Keratinocyte (primary cell): ENCODE results near the gene ACRBP. TPM values are rescaled to one million over a fixed set of nuclear protein-coding genes. Genes with fewer than 3 reads are reported as not detected.

Experiments used
- DNase-seq: peaks from one replicate; pipeline ENCODE4 v3.0.0-alpha.2; 2011; ENCODE audit warnings: low read depth, missing footprints, low spot score
- FAIRE-seq: peaks from 2 replicates; lab custom pipeline; 2011; peaks lifted over from hg19 to GRCh38; lab: Jason Lieb, UNC
- H2AFZ ChIP-seq: 2 replicates; pipeline ENCODE4 v1.6.0; 2012; ENCODE audit warnings: low read length, control low read depth, inconsistent platforms; ENCODE audit not compliant: control insufficient read depth
- H3K27ac ChIP-seq: 2 replicates; pipeline ENCODE4 v1.5.1; 2011; ENCODE audit warnings: low read length; ENCODE audit not compliant: control insufficient read depth, insufficient read depth
- H3K27me3 ChIP-seq: 3 replicates; pipeline ENCODE4 v1.6.0; 2011; ENCODE audit warnings: low read length; ENCODE audit not compliant: control insufficient read depth, insufficient read depth; ENCODE audit errors: extremely low read depth
- H3K36me3 ChIP-seq, 2 experiments: 2 replicates in 1 of 2; 3 replicates in 1 of 2; pipeline ENCODE4 v1.5.1; 2011; ENCODE audit warnings: low read length in 2 of 2, mild to moderate bottlenecking in 1 of 2; ENCODE audit not compliant: control insufficient read depth in 2 of 2, insufficient read depth in 2 of 2; ENCODE audit errors: extremely low read depth in 1 of 2
- H3K4me1 ChIP-seq: 3 replicates; pipeline ENCODE4 v1.5.1; 2011; ENCODE audit warnings: low read length; ENCODE audit not compliant: control insufficient read depth, insufficient read depth; ENCODE audit errors: extremely low read depth
- H3K4me2 ChIP-seq: 3 replicates; pipeline ENCODE4 v1.6.0; 2011; ENCODE audit warnings: low read depth, low read length; ENCODE audit not compliant: control insufficient read depth, insufficient read depth; ENCODE audit errors: extremely low read depth
- H3K4me3 ChIP-seq, 3 experiments: fragments of 200-600 bp in 1 of 3; sonication (generic) in 1 of 3; 2 replicates in 2 of 3; 3 replicates in 1 of 3; pipeline ENCODE4 v1.5.1; 2011 to 2016; ENCODE audit warnings: low read length in 3 of 3, mild to moderate bottlenecking in 3 of 3, control low read depth in 2 of 3, inconsistent platforms in 1 of 3, low read depth in 1 of 3, mixed read lengths in 1 of 3, mixed run types in 1 of 3, moderate library complexity in 1 of 3; ENCODE audit not compliant: control insufficient read depth in 2 of 3, insufficient read depth in 2 of 3; ENCODE audit errors: extremely low read depth in 1 of 3
- H3K79me2 ChIP-seq: 2 replicates; pipeline ENCODE4 v1.6.0; 2012; ENCODE audit warnings: low read length; ENCODE audit not compliant: control insufficient read depth, insufficient read depth
- H3K9ac ChIP-seq: 3 replicates; pipeline ENCODE4 v1.6.0; 2011; ENCODE audit warnings: low read length; ENCODE audit not compliant: control insufficient read depth, insufficient read depth; ENCODE audit errors: extremely low read depth
- H3K9me1 ChIP-seq: 3 replicates; pipeline ENCODE4 v1.6.0; 2011; ENCODE audit warnings: low read length; ENCODE audit not compliant: control insufficient read depth, insufficient read depth; ENCODE audit errors: extremely low read depth
- H3K9me3 ChIP-seq: 2 replicates; pipeline ENCODE4 v1.5.1; 2012; ENCODE audit warnings: low read depth, low read length; ENCODE audit not compliant: control insufficient read depth
- H4K20me1 ChIP-seq: 3 replicates; pipeline ENCODE4 v1.6.0; 2011; ENCODE audit warnings: low read length; ENCODE audit not compliant: control insufficient read depth, insufficient read depth; ENCODE audit errors: extremely low read depth
- CTCF ChIP-seq, 3 experiments: IDR thresholded peaks in 1 of 3; conservative IDR thresholded peaks in 1 of 3; optimal IDR thresholded peaks in 1 of 3; 2 replicates in 2 of 3; 3 replicates in 1 of 3; pipeline versions ENCODE3 to v1.5.1; 2011; ENCODE audit warnings: low read length in 3 of 3, mild to moderate bottlenecking in 3 of 3, moderate library complexity in 2 of 3, control low read depth in 1 of 3, inconsistent platforms in 1 of 3; ENCODE audit not compliant: insufficient read depth in 2 of 3; ENCODE audit errors: extremely low read depth in 1 of 3
- EZH2 ChIP-seq: IDR thresholded peaks from one replicate; pipeline ENCODE4 v1.6.1; 2012; ENCODE audit warnings: inconsistent platforms, mild to moderate bottlenecking, low read length, moderate library complexity
- dilution Hi-C: fragments of 300-500 bp; cut with MboI; formaldehyde crosslinking; loops from one replicate; pipeline ENCODE4 v1.7.0; 2020; ENCODE audit warnings: low sequenced_read_pairs; ENCODE audit not compliant: extremely low pct_ligation_motif_present
- polyA plus RNA-seq, 5 experiments: library from polyadenylated mRNA; depleted of rRNA in 3 of 5; stranded (reverse) in 3 of 5; stranded (forward) in 1 of 5; unstranded in 1 of 5; fragments of >200 nt; gene quantifications; 1 replicate in 1 of 5; 2 replicates in 3 of 5; 3 replicates in 1 of 5; pipeline versions ENCODE4 v1.2.1 to v1.2.3, GENCODE V29; 2011 to 2012; ENCODE audit warnings: missing spikeins in 2 of 5, low read depth in 1 of 5, low replicate concordance in 1 of 5

The ACRBP gene
- polyA plus RNA-seq, 1 donor (not counting 4 experiments of a cell fraction or from before 2014, with no cell fraction given), result 0.09 TPM

DNA sequence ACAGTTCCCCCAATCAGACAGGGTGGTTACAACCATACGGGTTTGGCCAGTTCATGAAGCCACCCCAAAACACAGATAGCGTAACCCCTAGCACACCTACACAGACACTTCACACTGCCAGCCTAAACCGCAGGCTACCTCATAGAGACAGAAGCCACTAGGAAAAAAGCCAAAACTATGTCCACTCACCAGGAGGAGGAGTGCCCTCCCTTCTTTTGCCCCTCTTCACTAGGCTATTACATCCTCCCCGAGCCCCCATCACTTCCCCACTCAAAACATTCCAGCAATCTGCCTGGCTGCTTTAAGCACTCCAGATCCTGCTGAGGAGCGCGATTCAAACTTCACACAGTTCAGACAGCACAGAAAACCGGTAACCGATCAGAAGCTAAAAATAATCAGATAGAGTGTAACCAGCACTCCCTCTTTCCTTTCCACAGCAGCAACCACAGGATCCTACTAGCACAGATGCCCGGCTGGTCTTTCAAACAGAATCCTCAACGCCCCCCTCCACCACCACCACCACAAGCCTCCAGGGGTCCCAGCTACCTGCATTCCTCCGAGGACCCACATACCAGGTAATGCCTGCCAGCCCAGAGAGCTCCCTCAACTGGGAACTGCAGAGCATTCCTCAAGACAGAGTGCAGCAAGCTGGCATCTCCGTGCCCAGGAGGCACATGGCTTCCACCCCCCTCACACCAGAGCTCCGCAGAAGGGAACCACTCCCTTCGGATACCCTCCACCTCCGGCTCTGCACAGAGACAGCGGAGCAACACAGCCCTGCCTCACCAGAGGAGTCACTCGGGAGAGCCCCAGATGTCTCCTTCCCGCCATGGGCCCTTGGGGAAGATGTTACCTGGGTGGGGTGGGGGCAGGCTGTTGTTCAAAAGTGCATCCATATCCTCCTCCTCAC, 41.6 kb downstream of the ACRBP start:
- H3K36me3 ChIP-seq, result peaks cover 16 to 23% of the 10 kb centered on the region in 2 experiments
- no peaks in the 10 kb centered on the region for H4K20me1 ChIP-seq
- dilution Hi-C loops, result no loop called here
- FAIRE-seq (peak; percentile 58), DNase-seq (no peak)
- H3K27me3 ChIP-seq, result no peaks in the 10 kb centered on the region
- H3K4me2 ChIP-seq, result peak overlapping the region; percentile 97
- peaks cover 3% of the 10 kb centered on the region for H3K9me1 ChIP-seq
- H3K27ac ChIP-seq, result peak overlapping the region; percentile 48
- H2AFZ ChIP-seq, result peak overlapping the region; percentile 21
- no peaks in the 10 kb centered on the region for H3K9me3 ChIP-seq
- H3K4me3 ChIP-seq, result peak overlapping the region; percentile 78 to 84 (median 78)
- peaks cover 33% of the 10 kb centered on the region for H3K4me1 ChIP-seq
- peak overlapping the region; percentile 74 for H3K9ac ChIP-seq
- TF ChIP-seq CTCF (optimal IDR thresholded peaks at IDR 0.05 in 1 of 3, IDR thresholded peaks at IDR 0.05 in 1 of 3, conservative IDR thresholded peaks at IDR 0.05 in 1 of 3; ENCODE audit: extremely low read depth in 1 of 3, insufficient read depth in 2 of 3, low read length in 3 of 3) (peak in 1 of 3 experiments; percentile 11), EZH2 (no peak)
- H3K79me2 ChIP-seq, result peaks cover 46% of the 10 kb centered on the region

- H3K27ac ChIP-seq, result no peak overlapping the region
- H3K36me3 ChIP-seq, result peaks cover 27 to 32% of the 10 kb centered on the region in 2 experiments
- H3K9me1 ChIP-seq, result peaks cover 3% of the 10 kb centered on the region
- DNase-seq (no peak), FAIRE-seq (no peak)
- H3K9me3 ChIP-seq, result no peaks in the 10 kb centered on the region
- H4K20me1 ChIP-seq, result no peaks in the 10 kb centered on the region
- H2AFZ ChIP-seq, result no peak overlapping the region
- H3K4me3 ChIP-seq, result peak overlapping the region; percentile 78 to 84 (median 78)
- no peaks in the 10 kb centered on the region for H3K27me3 ChIP-seq
- TF ChIP-seq CTCF (optimal IDR thresholded peaks at IDR 0.05 in 1 of 3, IDR thresholded peaks at IDR 0.05 in 1 of 3, conservative IDR thresholded peaks at IDR 0.05 in 1 of 3; ENCODE audit: extremely low read depth in 1 of 3, insufficient read depth in 2 of 3, low read length in 3 of 3) (no peak), EZH2 (no peak)
- H3K4me1 ChIP-seq, result peaks cover 33% of the 10 kb centered on the region
- H3K79me2 ChIP-seq, result peaks cover 50% of the 10 kb centered on the region
- H3K4me2 ChIP-seq, result peak overlapping the region; percentile 97
- dilution Hi-C loops, result no loop called here
- H3K9ac ChIP-seq, result no peak overlapping the region
Measured at GRCh38 chr12:6604259-6605029, 42.8 kb downstream of the ACRBP start.
